Smooth muscle cell (in vitro differentiated cells): ENCODE data around the gene MAP1A. TPM values are rescaled to one million over a fixed set of nuclear protein-coding genes. Genes with fewer than 3 reads are reported as not detected.

Source experiments
- DNase-seq: peaks from one replicate; lab custom pipeline; 2025; ENCODE audit not compliant: unreplicated experiment; lab: John Stamatoyannopoulos, UW
- H2AFZ ChIP-seq: fragments of 200-600 bp; sonication (generic); 2 replicates; pipeline ENCODE4 v1.6.0; 2016; ENCODE audit warnings: antibody characterized with exemption, low read depth, mild to moderate bottlenecking
- H3F3A ChIP-seq: fragments of 200-600 bp; sonication (generic); 2 replicates; pipeline ENCODE4 v1.6.0; 2017; ENCODE audit warnings: antibody characterized with exemption, low read depth
- H3K27ac ChIP-seq: fragments of 200-600 bp; sonication (generic); 2 replicates; pipeline ENCODE4 v1.5.1; 2016; ENCODE audit warnings: low read depth, mild to moderate bottlenecking
- H3K27me3 ChIP-seq: fragments of 200-600 bp; sonication (generic); 2 replicates; pipeline ENCODE4 v1.6.1; 2016; ENCODE audit warnings: low read depth, mild to moderate bottlenecking
- H3K36me3 ChIP-seq: fragments of 200-600 bp; sonication (generic); 2 replicates; pipeline ENCODE4 v1.5.1; 2016; ENCODE audit warnings: low read depth
- H3K4me1 ChIP-seq: fragments of 200-600 bp; sonication (generic); 2 replicates; pipeline ENCODE4 v1.5.1; 2016; ENCODE audit warnings: low read depth
- H3K4me2 ChIP-seq: fragments of 200-600 bp; sonication (generic); 2 replicates; pipeline ENCODE4 v1.6.0; 2016; ENCODE audit warnings: mild to moderate bottlenecking
- H3K4me3 ChIP-seq: fragments of 200-600 bp; sonication (generic); 2 replicates; pipeline ENCODE4 v1.5.1; 2016; ENCODE audit warnings: mild to moderate bottlenecking
- H3K79me2 ChIP-seq: fragments of 200-600 bp; sonication (generic); 2 replicates; pipeline ENCODE4 v1.6.0; 2016; ENCODE audit warnings: low read depth, mild to moderate bottlenecking
- H3K9ac ChIP-seq: fragments of 200-600 bp; sonication (generic); 2 replicates; pipeline ENCODE4 v1.6.0; 2016; ENCODE audit warnings: low read depth
- H3K9me3 ChIP-seq: fragments of 200-600 bp; sonication (generic); replicated peaks from 2 replicates; pipeline ENCODE4 v1.5.1; 2016; ENCODE audit warnings: low read depth
- H4K20me1 ChIP-seq: fragments of 200-600 bp; sonication (generic); 2 replicates; pipeline ENCODE4 v1.6.0; 2016; ENCODE audit warnings: low read depth
- CTCF ChIP-seq: fragments of 200-600 bp; sonication (generic); IDR thresholded peaks from 2 replicates; pipeline ENCODE4 v1.5.1; 2017; ENCODE audit warnings: borderline replicate concordance, mild to moderate bottlenecking, antibody characterized with exemption; ENCODE audit not compliant: insufficient read depth, poor library complexity, severe bottlenecking
- WGBS: methylation state at CpG from one replicate; pipeline ENCODE4 v1.1.7; 2016; ENCODE audit warnings: low lambda C conversion rate; 5-methylcytosine and 5-hydroxymethylcytosine counted together
- polyA plus RNA-seq: library from polyadenylated mRNA; unstranded; fragments of >200 nt; fragmentation: Nextera tagmentation; extraction: Ambion mirVana; gene quantifications from 2 replicates; pipeline ENCODE4 v1.2.1, GENCODE V29; 2016
- total RNA-seq: library from RNA; depleted of rRNA; stranded (reverse); fragments of >200 nt; gene quantifications from 2 replicates; pipeline ENCODE4 v1.2.3, GENCODE V29; 2014

MAP1A gene
- total and polyA plus RNA-seq, 2 experiments from 2014 or later = 14.6 to 27.1 TPM

GRCh38 chr15:43538091-43538490, 20.7 kb downstream of the MAP1A start:
- H2AFZ ChIP-seq = no peak overlapping the region
- TF ChIP-seq CTCF = no peak
- H3K36me3 ChIP-seq = no peaks in the 10 kb centered on the region
- no peak overlapping the region for H3K4me3 ChIP-seq
- no peaks in the 10 kb centered on the region for H3K79me2 ChIP-seq
- H3F3A ChIP-seq = no peaks in the 10 kb centered on the region
- DNase-seq = no peak
- H3K4me2 ChIP-seq = no peak overlapping the region
- no peak overlapping the region for H3K9ac ChIP-seq
- H3K27me3 ChIP-seq = no peaks in the 10 kb centered on the region
- no peaks in the 10 kb centered on the region for H3K9me3 ChIP-seq
- no peak overlapping the region for H3K27ac ChIP-seq
- H3K4me1 ChIP-seq = no peaks in the 10 kb centered on the region
- 94% methylated on average over 2 of the region's 2 CpGs for WGBS
- no peaks in the 10 kb centered on the region for H4K20me1 ChIP-seq

GRCh38 chr15:43541785-43542184, 24.4 kb downstream of the MAP1A start:
- no peak for TF ChIP-seq CTCF
- H2AFZ ChIP-seq = no peak overlapping the region
- H3F3A ChIP-seq = no peaks in the 10 kb centered on the region
- H3K27me3 ChIP-seq = no peaks in the 10 kb centered on the region
- H3K27ac ChIP-seq = no peak overlapping the region
- no peaks in the 10 kb centered on the region for H3K4me1 ChIP-seq
- DNase-seq = no peak
- no peaks in the 10 kb centered on the region for H3K36me3 ChIP-seq
- no peaks in the 10 kb centered on the region for H3K9me3 ChIP-seq
- no peak overlapping the region for H3K4me3 ChIP-seq
- H3K79me2 ChIP-seq = no peaks in the 10 kb centered on the region
- no peak overlapping the region for H3K4me2 ChIP-seq
- no peak overlapping the region for H3K9ac ChIP-seq
- no peaks in the 10 kb centered on the region for H4K20me1 ChIP-seq

GRCh38 chr15:43544266-43544665, 26.9 kb downstream of the MAP1A start:
- Histone ChIP-seq H3K9me3 (peaks cover 4% of the 10 kb centered on the region), H3K27me3 (no peaks in the 10 kb centered on the region), H3K79me2 (no peaks in the 10 kb centered on the region), H4K20me1 (no peaks in the 10 kb centered on the region), H3K4me3 (no peak overlapping the region), H3K4me1 (no peaks in the 10 kb centered on the region), H3K4me2 (no peak overlapping the region), H3K9ac (no peak overlapping the region), H2AFZ (no peak overlapping the region), H3K27ac (no peak overlapping the region), H3K36me3 (no peaks in the 10 kb centered on the region), H3F3A (no peaks in the 10 kb centered on the region)
- DNase-seq = no peak
- no peak for TF ChIP-seq CTCF

- no peaks in the 10 kb centered on the region for H3F3A ChIP-seq
- no peak overlapping the region for H3K4me2 ChIP-seq
- DNase-seq = no peak
- no peak overlapping the region for H3K27ac ChIP-seq
- no peaks in the 10 kb centered on the region for H4K20me1 ChIP-seq
- H3K27me3 ChIP-seq = no peaks in the 10 kb centered on the region
- no peaks in the 10 kb centered on the region for H3K36me3 ChIP-seq
- H3K9ac ChIP-seq = no peak overlapping the region
- no peaks in the 10 kb centered on the region for H3K4me1 ChIP-seq
- H3K79me2 ChIP-seq = no peaks in the 10 kb centered on the region
- 67% methylated on average over 1 of the region's 1 CpG for WGBS
- no peak overlapping the region for H2AFZ ChIP-seq
- H3K4me3 ChIP-seq = no peak overlapping the region
- no peak for TF ChIP-seq CTCF
- peaks cover 4% of the 10 kb centered on the region for H3K9me3 ChIP-seq
Observed at GRCh38 chr15:43545426-43545825, 28.0 kb downstream of the MAP1A start.
